Ascending aorta (tissue), 2 donors: ENCODE results near the gene A4GALT. TPM values are rescaled to one million over a fixed set of nuclear protein-coding genes. Genes with fewer than 3 reads are reported as not detected.

Experiments used
- DNase-seq, 2 donors: peaks; one replicate each; pipeline ENCODE4 v3.0.0-alpha.2; 2019; ENCODE audit warnings: low spot score in 2 of 2
- H3K27ac ChIP-seq, 2 donors: fragments of 200-600 bp; sonication (generic); one replicate each; pipeline ENCODE4 v1.5.1; 2016 to 2017; ENCODE audit warnings: mild to moderate bottlenecking in 1 of 2
- H3K27me3 ChIP-seq: fragments of 200-600 bp; sonication (generic); one replicate; pipeline ENCODE4 v1.5.1; 2017
- H3K36me3 ChIP-seq, 2 donors: fragments of 200-600 bp; sonication (generic); one replicate each; pipeline ENCODE4 v1.5.1; 2016
- H3K4me1 ChIP-seq, 2 donors: fragments of 200-600 bp; sonication (generic); one replicate each; pipeline ENCODE4 v1.5.1; 2016 to 2017; ENCODE audit warnings: mild to moderate bottlenecking in 1 of 2
- H3K4me3 ChIP-seq, 2 donors: fragments of 200-600 bp; sonication (generic); one replicate each; pipeline ENCODE4 v1.5.1; 2016 to 2017; ENCODE audit warnings: mild to moderate bottlenecking in 1 of 2
- H3K9me3 ChIP-seq, 2 donors: fragments of 200-600 bp; sonication (generic); one replicate each; pipeline ENCODE4 v1.5.1; 2016
- intact Hi-C: fragments of 100-400 bp; cut with DNase I; formaldehyde crosslinking; loops from one replicate; pipeline ENCODE4 v1.15.1; 2023
- total RNA-seq: library from RNA; depleted of rRNA; stranded (reverse); fragments of >200 nt; gene quantifications from one replicate; pipeline ENCODE4 v1.1.0, GENCODE V29; 2016
- TF ChIP-seq, protein P1 (sequence below), 3 experiments: fragments of 200-600 bp in 2 of 3; fragments of 450-650 bp in 1 of 3; sonication (generic) in 2 of 3; IDR thresholded peaks; one replicate each; pipeline ENCODE4 v1.5.1; 2016 to 2019; ENCODE audit warnings: antibody characterized with exemption in 3 of 3, mild to moderate bottlenecking in 1 of 3, moderate library complexity in 1 of 3

Gene A4GALT
- total RNA-seq, 1 donor from 2014 or later = 85.1 TPM

DNA sequence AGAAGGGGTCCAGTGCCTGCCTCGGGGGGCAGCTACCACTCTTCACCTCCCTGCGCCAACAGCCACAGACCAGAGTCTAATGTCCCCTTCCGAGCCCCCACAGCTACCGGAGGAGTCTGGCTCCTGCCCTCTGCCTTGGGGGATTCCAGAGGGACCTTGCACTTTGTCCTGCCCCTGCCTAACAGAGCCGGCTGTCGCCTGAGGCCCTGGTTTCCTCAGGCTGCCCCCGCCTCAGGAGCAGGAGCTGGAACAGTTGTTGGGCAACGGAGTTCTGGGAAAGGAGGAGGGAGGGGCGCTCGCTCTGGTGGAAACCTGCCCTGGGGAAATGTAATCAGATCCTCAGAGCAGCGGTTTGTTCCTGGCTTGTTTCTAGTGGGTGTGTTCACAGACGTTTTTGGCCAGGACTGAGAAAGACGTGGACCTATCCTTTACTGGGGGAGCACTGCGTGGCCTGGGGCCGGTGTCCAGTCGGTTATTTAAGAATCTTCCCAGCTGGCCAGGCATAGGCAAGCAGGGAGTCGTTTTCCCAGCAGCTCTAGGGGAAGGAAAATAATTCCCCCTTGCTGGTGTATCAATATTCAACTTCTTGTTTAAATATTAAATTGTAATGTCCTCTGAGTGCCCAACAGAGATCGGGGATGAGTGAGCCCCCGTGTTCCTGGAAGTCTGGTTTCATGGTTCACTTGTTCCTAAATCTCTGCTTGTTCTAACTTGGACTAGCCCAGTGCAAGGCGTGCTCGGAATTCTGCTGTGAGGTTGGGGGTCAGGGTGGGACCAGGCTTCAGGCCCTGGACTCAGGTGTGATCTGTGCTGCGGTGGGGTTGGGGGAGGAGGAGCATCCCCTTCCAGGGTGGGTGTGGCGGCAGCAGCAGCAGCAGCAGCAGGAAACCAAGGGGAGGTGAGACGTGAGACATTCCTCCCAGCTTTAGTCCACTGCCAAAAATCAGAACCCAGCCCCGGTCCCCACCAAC lies 32.1 kb downstream of the A4GALT start:
- Histone ChIP-seq H3K36me3 (peaks cover 10 to 25% of the 10 kb centered on the region in 2 donors), H3K4me3 (peak overlapping the region in 1 of 2 donors; percentile 31), H3K27me3 (no peaks in the 10 kb centered on the region), H3K4me1 (peaks cover 39 to 56% of the 10 kb centered on the region in 2 donors), H3K27ac (peak overlapping the region; percentile 93 to 97), H3K9me3 (no peaks in the 10 kb centered on the region)
- peak; percentile 79 to 98 for DNase-seq
- TF ChIP-seq, protein P1, sequence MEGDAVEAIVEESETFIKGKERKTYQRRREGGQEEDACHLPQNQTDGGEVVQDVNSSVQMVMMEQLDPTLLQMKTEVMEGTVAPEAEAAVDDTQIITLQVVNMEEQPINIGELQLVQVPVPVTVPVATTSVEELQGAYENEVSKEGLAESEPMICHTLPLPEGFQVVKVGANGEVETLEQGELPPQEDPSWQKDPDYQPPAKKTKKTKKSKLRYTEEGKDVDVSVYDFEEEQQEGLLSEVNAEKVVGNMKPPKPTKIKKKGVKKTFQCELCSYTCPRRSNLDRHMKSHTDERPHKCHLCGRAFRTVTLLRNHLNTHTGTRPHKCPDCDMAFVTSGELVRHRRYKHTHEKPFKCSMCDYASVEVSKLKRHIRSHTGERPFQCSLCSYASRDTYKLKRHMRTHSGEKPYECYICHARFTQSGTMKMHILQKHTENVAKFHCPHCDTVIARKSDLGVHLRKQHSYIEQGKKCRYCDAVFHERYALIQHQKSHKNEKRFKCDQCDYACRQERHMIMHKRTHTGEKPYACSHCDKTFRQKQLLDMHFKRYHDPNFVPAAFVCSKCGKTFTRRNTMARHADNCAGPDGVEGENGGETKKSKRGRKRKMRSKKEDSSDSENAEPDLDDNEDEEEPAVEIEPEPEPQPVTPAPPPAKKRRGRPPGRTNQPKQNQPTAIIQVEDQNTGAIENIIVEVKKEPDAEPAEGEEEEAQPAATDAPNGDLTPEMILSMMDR (IDR thresholded peaks at IDR 0.05) = no peak
- intact Hi-C loops = loop anchor here (1.0 to 10.0 kb wide), 2 partner anchors 9 to 246 kb away; no protein-coding TSS in a partner anchor

DNA sequence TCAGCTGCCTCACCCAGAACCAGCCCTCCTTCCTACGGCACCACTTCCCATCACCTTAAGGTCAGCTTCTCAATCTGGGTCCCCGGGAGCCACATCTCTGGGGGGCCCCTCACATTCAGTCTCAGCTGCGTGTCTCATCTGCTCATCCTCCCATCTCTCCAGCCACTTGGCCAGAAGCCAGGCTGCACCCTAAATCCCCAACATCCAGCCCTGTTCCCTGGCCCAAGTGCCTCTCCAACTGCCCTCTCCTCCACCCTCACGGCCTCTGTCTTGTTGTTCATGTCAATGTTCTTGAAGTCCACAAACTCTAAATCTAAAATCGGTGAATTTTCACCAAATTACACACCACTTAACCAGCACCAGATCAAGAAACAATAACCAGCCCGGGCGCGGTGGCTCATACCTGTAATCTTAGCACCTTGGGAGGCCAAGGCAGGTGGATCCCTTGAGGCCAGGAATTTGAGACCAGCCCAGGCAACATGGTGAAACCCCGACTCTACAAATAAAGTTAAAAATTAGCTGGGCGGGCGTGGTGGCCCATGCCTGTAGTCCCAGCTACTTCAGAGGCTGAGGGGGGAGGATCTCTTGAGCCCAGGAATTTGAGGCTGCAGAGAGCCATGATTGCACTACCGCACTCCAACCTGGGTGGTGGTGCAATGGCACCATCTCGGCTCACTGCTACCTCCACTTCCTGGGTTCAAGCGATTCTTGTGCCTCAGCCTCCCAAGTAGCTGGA lies 33.7 kb downstream of the A4GALT start:
- intact Hi-C loops = loop anchor here (10.0 kb wide), 1 partner anchor 248 kb away; no protein-coding TSS in a partner anchor
- peaks cover 0 to 11% of the 10 kb centered on the region in 2 donors for H3K36me3 ChIP-seq
- H3K9me3 ChIP-seq = no peaks in the 10 kb centered on the region
- TF ChIP-seq, protein P1 (IDR thresholded peaks at IDR 0.05) = no peak
- peaks cover 51 to 72% of the 10 kb centered on the region in 2 donors for H3K4me1 ChIP-seq
- no peaks in the 10 kb centered on the region for H3K27me3 ChIP-seq
- no peak overlapping the region for H3K4me3 ChIP-seq
- peak overlapping the region; percentile 93 to 97 for H3K27ac ChIP-seq
- no peak for DNase-seq

DNA sequence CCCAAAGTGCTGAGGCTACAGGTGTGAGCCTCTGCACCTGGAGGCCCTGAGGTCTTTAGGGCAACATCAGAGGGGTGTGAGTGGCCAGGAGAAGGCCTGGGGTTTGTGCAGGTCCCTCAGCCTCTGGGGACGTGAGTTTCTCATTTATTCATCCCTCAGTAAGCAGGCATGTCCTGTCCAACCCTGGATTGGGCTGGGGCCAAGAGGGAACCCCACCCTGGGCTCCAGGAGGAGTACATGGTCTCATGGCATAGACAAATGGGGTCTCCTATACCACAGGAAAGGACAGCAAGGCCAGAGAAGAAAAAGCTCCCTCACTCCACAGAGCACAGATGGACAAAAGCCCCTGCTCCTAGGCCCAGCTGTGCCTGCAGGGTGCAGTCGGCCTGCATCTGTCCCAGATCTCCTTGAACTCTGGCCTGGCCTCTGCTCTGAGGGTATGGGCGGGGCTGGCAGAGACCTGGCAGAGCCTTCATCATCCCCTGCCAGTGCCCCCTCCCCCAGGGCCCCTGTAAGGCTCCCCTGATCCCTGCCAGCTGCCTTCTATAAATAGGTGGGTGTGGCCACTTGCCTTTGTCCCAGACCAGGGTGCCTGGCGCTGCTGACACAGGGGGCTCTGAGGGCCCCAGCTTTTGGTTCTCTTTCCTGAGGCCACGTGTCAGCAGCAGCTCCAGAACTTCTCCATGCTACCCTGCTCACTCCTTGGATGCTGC lies 34.6 kb downstream of the A4GALT start:
- intact Hi-C loops = loop anchor here (10.0 kb wide), 1 partner anchor 249 kb away; no protein-coding TSS in a partner anchor
- H3K4me1 ChIP-seq = peaks cover 51 to 74% of the 10 kb centered on the region in 2 donors

DNA sequence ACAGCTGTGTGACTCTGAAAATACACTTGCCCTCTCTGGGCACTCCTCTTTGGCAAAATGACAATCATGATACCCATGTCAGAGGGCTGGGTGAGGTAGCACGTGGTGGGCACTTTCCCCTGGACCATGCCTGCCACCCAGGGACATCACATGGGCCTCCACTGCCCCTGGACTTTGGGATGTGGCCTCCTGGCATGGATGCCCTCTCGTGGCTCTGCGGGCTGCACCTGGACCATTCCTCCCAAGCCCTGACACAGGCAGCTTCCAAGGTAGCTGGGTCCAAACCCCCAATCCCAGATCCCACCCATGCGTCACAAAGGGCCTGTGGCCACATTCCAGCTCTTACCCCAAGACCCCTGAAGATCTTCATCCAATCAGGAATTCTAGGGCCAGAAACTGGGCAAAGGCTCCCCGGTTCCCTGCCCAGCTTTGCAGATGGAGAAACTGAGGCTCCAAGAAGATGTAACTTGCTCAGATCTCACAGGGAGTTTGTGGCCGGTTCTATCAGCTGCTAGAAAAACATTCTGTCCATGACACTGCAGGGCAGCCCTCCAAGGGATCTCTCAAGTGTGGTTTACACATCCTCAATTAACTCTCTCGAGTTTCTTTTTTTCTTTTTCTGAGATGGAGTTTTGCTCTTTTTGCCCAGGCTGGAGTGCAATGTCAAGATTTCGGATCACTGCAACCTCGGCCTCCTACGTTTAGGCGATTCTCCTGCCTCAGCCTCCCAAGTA lies 36.0 kb downstream of the A4GALT start:
- Histone ChIP-seq H3K4me1 (peaks cover 50 to 82% of the 10 kb centered on the region in 2 donors), H3K27me3 (no peaks in the 10 kb centered on the region), H3K4me3 (no peak overlapping the region), H3K27ac (peak overlapping the region; percentile 93 to 97), H3K36me3 (no peaks in the 10 kb centered on the region), H3K9me3 (no peaks in the 10 kb centered on the region)
- intact Hi-C loops = loop anchor here (10.0 kb wide), 1 partner anchor 250 kb away; no protein-coding TSS in a partner anchor
- TF ChIP-seq, protein P1 (IDR thresholded peaks at IDR 0.05) = no peak
- no peak for DNase-seq

More for the DNA sequence above, 34.6 kb downstream of the A4GALT start:
- Histone ChIP-seq H3K27me3 (no peaks in the 10 kb centered on the region), H3K4me3 (no peak overlapping the region), H3K36me3 (peaks cover 0 to 3% of the 10 kb centered on the region in 2 donors), H3K27ac (peak overlapping the region; percentile 93 to 97), H3K9me3 (no peaks in the 10 kb centered on the region)
- DNase-seq = no peak
- TF ChIP-seq, protein P1 (IDR thresholded peaks at IDR 0.05) = no peak
